ENCODE measurements around the gene USHBP1. TPM values are rescaled to one million over a fixed set of nuclear protein-coding genes. Genes with fewer than 3 reads are reported as not detected.
"Not testable (repeated sequence)": the region's sequence is repeated elsewhere in the genome, so short reads cannot be mapped to it uniquely, and the experiment has no call there.

Gene USHBP1
- total RNA-seq, 1 donor from 2014 or later, result 0.07 TPM

DNA sequence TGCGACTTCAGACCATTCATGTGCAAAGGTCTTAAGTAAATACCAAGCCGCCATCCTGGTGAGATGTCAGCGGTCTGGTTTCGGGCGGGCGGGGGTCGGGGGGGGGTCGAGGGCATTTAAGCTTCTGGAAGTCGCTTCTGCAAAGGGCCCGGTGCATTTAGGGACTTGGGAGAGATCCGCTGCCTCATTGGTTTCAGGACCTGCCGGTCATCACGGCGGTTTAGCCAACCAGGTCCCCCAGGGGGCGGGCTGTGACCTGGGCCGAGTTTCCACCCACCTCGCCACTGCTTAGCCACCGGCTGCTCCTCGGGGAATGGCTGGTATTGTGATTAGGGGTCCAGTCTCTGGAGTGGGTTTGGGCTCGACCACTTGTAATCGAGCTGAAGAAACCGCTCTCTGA lies 24.9 kb upstream of the USHBP1 start:
- no peak overlapping the region for H3K4me3 Mint-ChIP-seq (ENCODE audit: low read depth)
- H3K4me1 Mint-ChIP-seq (ENCODE audit: low read depth), result peaks cover 6% of the 10 kb centered on the region
- H3K9me3 Mint-ChIP-seq, result no peaks in the 10 kb centered on the region
- no peaks in the 10 kb centered on the region for H3K27me3 Mint-ChIP-seq (ENCODE audit: low read depth)
- peak; percentile 40 for DNase-seq (ENCODE audit: low spot score)
- H3K36me3 Mint-ChIP-seq (ENCODE audit: low read depth), result peaks cover 1% of the 10 kb centered on the region
- H3K27ac Mint-ChIP-seq, result no peak overlapping the region
- intact Hi-C loops (cut with micrococcal nuclease), result no loop called here

DNA sequence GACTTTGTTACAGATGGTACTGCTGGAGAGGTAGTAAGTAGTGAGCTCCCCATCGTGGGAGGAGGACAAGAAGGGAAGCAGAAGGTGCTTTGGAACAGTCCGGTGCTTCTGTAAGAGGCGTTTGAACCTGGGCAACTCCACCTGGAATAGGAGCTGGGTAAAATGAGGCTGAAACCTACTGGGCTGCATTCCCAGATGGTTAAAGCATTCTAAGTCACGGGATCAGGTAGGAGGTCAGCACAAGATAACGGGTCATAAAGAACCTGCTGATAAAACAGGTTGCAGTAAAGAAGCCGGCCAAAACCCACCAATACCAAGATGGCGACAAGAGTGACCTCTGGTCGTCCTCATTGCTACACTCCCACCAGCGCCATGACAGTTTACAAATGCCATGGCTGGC lies 22.2 kb upstream of the USHBP1 start:
- Mint-ChIP-seq H3K4me3 (ENCODE audit: low read depth) (no peak overlapping the region), H3K27me3 (ENCODE audit: low read depth) (no peaks in the 10 kb centered on the region), H3K36me3 (ENCODE audit: low read depth) (peaks cover 10% of the 10 kb centered on the region), H3K9me3 (no peaks in the 10 kb centered on the region), H3K4me1 (ENCODE audit: low read depth) (peaks cover 5% of the 10 kb centered on the region), H3K27ac (no peak overlapping the region)
- intact Hi-C loops (cut with micrococcal nuclease), result no loop called here
- DNase-seq (ENCODE audit: low spot score), result no peak

DNA sequence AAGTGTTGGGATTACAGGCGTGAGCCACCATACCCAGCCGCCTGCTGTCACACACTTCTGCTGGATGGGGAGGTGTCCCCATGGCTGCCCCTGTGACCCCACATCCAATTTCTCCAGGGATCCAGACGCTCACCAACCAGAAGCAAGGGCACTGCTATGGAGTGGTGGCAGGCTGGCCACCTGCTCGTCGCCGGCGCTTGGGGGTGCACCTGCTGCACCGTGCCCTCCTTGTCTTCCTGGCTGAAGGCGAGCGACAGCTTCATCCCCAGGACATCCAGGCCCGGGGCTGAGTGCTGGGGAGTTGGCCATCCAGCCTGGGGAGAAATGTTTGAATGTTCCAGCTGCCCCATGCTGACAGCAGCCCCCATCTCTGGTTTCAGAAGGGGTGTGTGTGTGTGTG lies 21.7 kb upstream of the USHBP1 start:
- H3K27ac Mint-ChIP-seq, result no peak overlapping the region
- intact Hi-C loops (cut with micrococcal nuclease), result no loop called here
- H3K36me3 Mint-ChIP-seq (ENCODE audit: low read depth), result peaks cover 10% of the 10 kb centered on the region
- H3K4me3 Mint-ChIP-seq (ENCODE audit: low read depth), result no peak overlapping the region
- H3K27me3 Mint-ChIP-seq (ENCODE audit: low read depth), result no peaks in the 10 kb centered on the region
- H3K4me1 Mint-ChIP-seq (ENCODE audit: low read depth), result peaks cover 5% of the 10 kb centered on the region
- H3K9me3 Mint-ChIP-seq, result no peaks in the 10 kb centered on the region
- DNase-seq (ENCODE audit: low spot score), result no peak

DNA sequence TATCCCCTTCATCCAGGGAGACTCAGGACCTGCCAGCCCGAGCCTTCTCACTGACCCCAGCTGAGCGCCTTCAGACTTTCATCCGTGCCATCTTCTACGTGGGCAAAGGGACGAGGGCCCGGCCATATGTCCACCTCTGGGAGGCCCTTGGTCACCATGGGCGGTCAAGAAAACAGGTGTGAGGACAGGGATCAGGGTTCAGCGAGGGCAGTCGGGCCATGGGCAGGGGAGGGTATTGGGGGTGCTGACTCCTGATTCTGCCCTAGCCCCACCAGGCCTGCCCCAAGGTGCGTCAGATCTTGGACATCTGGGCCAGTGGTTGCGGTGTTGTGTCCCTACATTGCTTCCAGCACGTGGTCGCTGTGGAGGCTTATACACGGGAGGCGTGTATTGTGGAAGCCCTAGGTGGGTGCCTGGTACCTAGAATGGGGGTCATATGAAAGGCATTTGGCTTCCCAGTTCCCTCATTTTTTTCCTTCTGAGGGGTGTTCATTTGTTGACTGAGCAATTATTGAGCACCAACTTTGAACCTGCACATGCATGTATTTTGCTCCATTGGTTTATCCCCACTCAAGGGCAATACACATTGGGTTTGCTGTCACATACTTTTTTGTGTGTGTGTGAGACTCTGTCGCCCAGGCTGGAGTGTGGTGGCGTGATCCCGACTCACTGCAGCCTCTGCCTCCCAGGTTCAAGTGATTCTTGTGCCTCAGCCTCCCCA lies 21.0 kb upstream of the USHBP1 start:
- intact Hi-C loops (cut with micrococcal nuclease), result no loop called here
- no peaks in the 10 kb centered on the region for H3K9me3 Mint-ChIP-seq
- H3K27me3 Mint-ChIP-seq (ENCODE audit: low read depth), result no peaks in the 10 kb centered on the region
- peaks cover 5% of the 10 kb centered on the region for H3K4me1 Mint-ChIP-seq (ENCODE audit: low read depth)
- no peak overlapping the region for H3K27ac Mint-ChIP-seq
- no peak for DNase-seq (ENCODE audit: low spot score)
- no peak overlapping the region for H3K4me3 Mint-ChIP-seq (ENCODE audit: low read depth)
- peaks cover 10% of the 10 kb centered on the region for H3K36me3 Mint-ChIP-seq (ENCODE audit: low read depth)

DNA sequence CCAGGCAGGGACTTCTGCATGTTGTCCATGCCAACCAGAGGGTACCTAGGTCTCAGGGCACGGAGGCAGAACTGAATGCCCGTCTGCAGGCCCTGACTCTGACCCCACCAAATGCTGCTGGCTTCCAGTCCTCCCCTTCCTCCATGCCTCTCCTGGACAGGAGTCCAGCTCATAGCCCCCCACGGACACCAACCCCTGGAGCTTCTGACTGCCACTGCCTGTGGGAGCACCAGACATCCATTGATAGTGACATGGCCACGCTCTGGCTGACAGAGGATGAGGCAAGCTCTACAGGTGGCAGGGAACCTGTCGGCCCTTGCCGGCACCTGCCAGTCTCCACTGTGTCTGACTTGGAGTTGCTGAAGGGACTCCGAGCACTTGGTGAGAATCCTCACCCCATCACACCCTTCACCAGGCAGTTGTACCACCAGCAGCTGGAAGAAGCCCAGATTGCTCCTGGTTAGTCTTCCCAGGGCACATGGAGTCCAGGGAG lies 19.0 kb upstream of the USHBP1 start:
- H3K4me3 Mint-ChIP-seq (ENCODE audit: low read depth), result peak overlapping the region; percentile 9
- no peaks in the 10 kb centered on the region for H3K27me3 Mint-ChIP-seq (ENCODE audit: low read depth)
- H3K4me1 Mint-ChIP-seq (ENCODE audit: low read depth), result peaks cover 5% of the 10 kb centered on the region
- no peak for DNase-seq (ENCODE audit: low spot score)
- H3K9me3 Mint-ChIP-seq, result no peaks in the 10 kb centered on the region
- no peak overlapping the region for H3K27ac Mint-ChIP-seq
- peaks cover 15% of the 10 kb centered on the region for H3K36me3 Mint-ChIP-seq (ENCODE audit: low read depth)
- intact Hi-C loops (cut with micrococcal nuclease), result no loop called here

DNA sequence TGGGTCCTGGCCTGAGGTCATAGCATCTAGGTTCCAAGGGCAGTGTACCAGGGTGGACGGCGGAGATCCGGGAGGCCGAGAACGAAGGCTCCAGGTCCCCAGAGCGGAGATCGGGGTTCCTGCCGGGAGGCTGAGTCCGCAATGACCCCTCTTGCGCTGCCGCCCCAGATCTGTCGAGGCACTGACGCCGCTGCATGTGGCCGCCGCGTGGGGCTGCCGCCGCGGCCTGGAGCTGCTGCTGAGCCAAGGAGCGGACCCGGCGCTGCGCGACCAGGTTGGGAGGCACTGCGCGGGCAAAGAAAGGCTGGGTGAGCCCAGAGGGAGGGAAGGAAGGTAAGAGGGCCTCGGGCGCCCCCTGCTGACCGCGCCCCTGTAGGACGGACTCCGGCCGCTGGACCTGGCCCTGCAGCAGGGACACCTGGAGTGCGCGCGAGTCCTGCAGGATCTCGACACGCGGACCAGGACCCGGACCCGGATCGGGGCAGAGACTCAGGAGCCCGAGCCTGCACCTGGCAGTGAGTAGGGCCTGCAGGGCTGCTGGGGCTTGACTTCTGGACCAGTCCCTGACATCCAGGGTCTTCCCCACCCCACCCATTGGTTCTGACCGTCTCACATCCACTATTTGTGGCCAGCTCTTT lies 18.1 kb upstream of the USHBP1 start:
- intact Hi-C loops (cut with micrococcal nuclease), result loop anchor here (1.0 kb wide), 1 partner anchor 215 kb away; no protein-coding TSS in a partner anchor
- peak; percentile 78 for DNase-seq (ENCODE audit: low spot score)
- no peaks in the 10 kb centered on the region for H3K27me3 Mint-ChIP-seq (ENCODE audit: low read depth)
- peak overlapping the region; percentile 85 for H3K27ac Mint-ChIP-seq
- H3K4me1 Mint-ChIP-seq (ENCODE audit: low read depth), result peaks cover 5% of the 10 kb centered on the region
- peaks cover 16% of the 10 kb centered on the region for H3K36me3 Mint-ChIP-seq (ENCODE audit: low read depth)
- H3K4me3 Mint-ChIP-seq (ENCODE audit: low read depth), result peak overlapping the region; percentile 89
- no peaks in the 10 kb centered on the region for H3K9me3 Mint-ChIP-seq

DNA sequence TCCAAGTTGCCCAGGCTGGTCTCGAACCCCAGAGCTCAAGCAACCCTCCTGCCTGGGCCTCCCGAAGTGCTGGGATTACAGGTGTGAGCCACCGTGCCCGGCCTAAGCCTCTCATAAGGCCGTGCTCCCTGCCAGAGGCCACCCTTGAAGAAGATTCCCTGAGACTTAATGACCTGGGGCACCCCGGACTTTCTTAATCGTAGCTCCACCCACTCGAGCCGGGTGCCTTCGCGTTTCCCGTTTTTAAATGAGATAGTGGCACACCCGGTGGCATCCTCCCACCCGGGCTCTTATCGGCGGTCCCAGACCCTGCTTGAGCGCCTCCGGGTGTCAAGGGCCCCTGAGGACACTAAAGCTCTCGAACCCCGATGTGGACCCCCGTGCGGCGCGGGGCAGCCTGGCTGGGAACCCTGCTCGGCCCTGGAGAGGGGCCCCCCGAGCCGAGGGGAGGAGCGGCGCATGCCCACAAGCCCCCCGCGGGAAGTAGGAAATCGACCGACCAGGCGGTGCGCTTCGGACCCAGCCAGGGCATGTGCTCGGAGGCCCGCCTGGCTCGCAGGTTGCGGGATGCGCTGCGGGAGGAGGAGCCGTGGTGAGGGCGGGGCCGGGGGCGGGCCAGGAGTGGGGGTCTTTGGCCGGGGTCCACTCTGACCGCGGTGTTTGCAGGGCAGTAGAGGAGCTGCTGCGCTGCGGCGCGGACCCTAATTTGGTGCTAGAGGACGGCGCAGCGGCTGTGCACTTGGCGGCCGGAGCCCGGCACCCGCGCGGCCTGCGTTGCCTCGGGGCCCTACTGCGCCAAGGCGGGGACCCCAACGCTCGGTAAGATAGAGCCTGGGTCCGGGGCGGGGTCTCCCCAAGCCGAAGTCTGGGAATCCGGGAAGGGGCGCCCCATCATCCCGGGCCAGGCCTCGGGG lies 17.1 kb upstream of the USHBP1 start, which contains the start of gene ANKLE1:
Gene ANKLE1, plus strand, starts transcription at position 511 of the 914 bp plus-strand sequence. Its CDS starts 20 bp downstream, at position 531.
- Mint-ChIP-seq H3K4me1 (ENCODE audit: low read depth) (peaks cover 5% of the 10 kb centered on the region), H3K36me3 (ENCODE audit: low read depth) (peaks cover 26% of the 10 kb centered on the region), H3K27ac (peak within 1 kb of the TSS; percentile 85), H3K9me3 (no peaks in the 10 kb centered on the region), H3K27me3 (ENCODE audit: low read depth) (no peaks in the 10 kb centered on the region), H3K4me3 (ENCODE audit: low read depth) (peak within 1 kb of the TSS; percentile 89)
- intact Hi-C loops (cut with micrococcal nuclease), result loop anchor here (1.0 kb wide), 1 partner anchor 214 kb away; no protein-coding TSS in a partner anchor
- DNase-seq (ENCODE audit: low spot score), result no peak

DNA sequence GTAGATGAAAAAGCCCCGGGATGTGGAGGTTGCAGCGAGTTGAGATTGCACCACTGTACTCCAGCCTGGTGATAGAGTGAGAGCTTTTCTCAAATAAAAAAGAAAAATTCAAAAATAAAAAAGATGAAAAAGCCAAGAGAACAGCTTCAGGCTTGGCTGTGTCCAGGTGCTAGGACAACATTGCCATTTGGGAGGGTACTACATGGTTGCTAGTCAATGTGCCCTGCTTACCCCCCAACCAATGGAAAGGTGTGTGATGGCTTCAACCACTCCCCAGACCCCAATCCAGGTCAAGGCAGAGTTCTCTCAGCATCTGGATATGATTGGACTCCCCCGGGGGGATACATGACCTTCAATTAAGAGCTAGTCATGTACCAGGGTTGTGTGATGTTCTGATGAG lies 14.9 kb upstream of the USHBP1 start:
- Mint-ChIP-seq H3K4me1 (ENCODE audit: low read depth) (peaks cover 5% of the 10 kb centered on the region), H3K36me3 (ENCODE audit: low read depth) (peaks cover 37% of the 10 kb centered on the region), H3K9me3 (no peaks in the 10 kb centered on the region), H3K27me3 (ENCODE audit: low read depth) (no peaks in the 10 kb centered on the region), H3K4me3 (ENCODE audit: low read depth) (no peak overlapping the region), H3K27ac (no peak overlapping the region)
- no peak for DNase-seq (ENCODE audit: low spot score)
- intact Hi-C loops (cut with micrococcal nuclease), result no loop called here

DNA sequence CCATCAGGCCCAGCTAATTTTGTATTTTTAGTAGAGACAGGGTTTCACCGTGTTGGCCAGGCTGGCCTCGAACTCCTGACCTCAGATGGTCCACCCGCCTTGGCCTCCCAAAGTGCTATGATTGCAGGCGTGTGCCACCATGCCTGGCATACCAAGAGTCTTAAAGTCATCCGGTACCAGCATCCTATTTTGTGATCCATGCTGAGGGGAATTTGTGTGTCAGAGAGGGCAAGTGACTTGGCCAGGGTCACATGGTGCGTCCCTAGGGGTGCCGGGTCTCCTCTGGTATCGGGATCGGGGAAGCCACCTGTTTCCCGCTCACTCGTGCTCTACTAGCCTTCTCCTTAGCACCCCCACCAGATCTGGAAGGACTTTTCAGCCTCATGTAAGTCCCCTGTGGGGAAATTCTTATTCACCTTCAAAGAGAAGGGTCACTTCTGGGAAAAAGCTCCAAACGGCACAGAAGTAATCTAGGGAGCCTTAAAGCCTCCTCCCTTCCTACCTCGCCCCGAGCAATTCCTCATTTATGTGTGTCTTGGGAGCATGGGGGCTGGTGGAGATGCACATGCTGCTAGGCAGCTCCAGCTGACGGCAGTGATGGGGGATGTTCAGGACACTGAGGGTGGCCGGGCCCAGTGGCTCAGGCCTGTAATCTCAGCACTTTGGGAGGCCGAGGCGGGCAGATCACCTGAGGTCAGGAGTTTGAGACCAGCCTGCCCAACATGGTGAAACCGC lies 11.1 kb upstream of the USHBP1 start:
- no peak overlapping the region for H3K27ac Mint-ChIP-seq
- no peaks in the 10 kb centered on the region for H3K27me3 Mint-ChIP-seq (ENCODE audit: low read depth)
- H3K4me1 Mint-ChIP-seq (ENCODE audit: low read depth), result no peaks in the 10 kb centered on the region
- peaks cover 50% of the 10 kb centered on the region for H3K36me3 Mint-ChIP-seq (ENCODE audit: low read depth)
- intact Hi-C loops (cut with micrococcal nuclease), result no loop called here
- no peak overlapping the region for H3K4me3 Mint-ChIP-seq (ENCODE audit: low read depth)
- no peak for DNase-seq (ENCODE audit: low spot score)
- no peaks in the 10 kb centered on the region for H3K9me3 Mint-ChIP-seq

DNA sequence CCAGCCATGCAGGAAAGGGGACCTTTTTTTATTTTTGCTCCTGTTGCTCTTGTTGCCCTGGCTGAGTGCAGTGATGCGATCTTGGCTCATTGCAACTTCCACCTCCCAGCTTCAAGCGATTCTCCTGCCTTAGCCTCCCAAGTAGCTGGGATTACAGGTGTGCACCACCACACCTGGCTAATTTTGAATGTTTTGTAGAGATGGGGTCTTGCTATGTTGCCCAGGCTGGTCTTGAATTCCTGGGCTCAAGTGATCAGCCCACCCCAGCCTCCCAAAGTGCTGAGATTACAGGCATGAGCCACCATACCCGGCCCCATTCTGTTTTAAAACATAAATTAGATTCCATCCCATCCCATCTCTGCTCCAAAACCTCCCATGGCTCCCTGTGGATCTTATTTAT lies 10.3 kb upstream of the USHBP1 start:
- H3K4me3 Mint-ChIP-seq (ENCODE audit: low read depth); H3K27me3 Mint-ChIP-seq (ENCODE audit: low read depth); DNase-seq (ENCODE audit: low spot score); H3K9me3 Mint-ChIP-seq; H3K27ac Mint-ChIP-seq; intact Hi-C loops (cut with micrococcal nuclease); H3K4me1 Mint-ChIP-seq (ENCODE audit: low read depth): not testable (repeated sequence)
- H3K36me3 Mint-ChIP-seq (ENCODE audit: low read depth), result peaks cover 55% of the 10 kb centered on the region

DNA sequence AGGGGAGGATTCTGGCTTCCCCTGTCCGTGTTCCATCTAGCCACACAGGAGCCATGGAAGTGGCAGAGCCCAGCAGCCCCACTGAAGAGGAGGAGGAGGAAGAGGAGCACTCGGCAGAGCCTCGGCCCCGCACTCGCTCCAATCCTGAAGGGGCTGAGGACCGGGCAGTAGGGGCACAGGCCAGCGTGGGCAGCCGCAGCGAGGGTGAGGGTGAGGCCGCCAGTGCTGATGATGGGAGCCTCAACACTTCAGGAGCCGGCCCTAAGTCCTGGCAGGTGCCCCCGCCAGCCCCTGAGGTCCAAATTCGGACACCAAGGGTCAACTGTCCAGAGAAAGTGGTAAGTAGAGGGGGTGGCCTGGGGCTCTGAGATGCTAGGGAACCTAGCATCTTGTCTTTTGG lies 4.2 kb upstream of the USHBP1 start:
- Mint-ChIP-seq H3K4me1 (ENCODE audit: low read depth) (peaks cover 15% of the 10 kb centered on the region), H3K9me3 (no peaks in the 10 kb centered on the region), H3K27me3 (ENCODE audit: low read depth) (no peaks in the 10 kb centered on the region), H3K4me3 (ENCODE audit: low read depth) (peak overlapping the region; percentile 92), H3K36me3 (ENCODE audit: low read depth) (peaks cover 22% of the 10 kb centered on the region), H3K27ac (no peak overlapping the region)
- DNase-seq (ENCODE audit: low spot score), result no peak
- intact Hi-C loops (cut with micrococcal nuclease), result no loop called here
